WTC11 (cell line): Measurements from ENCODE around the gene TMEM200C. TPM values are rescaled to one million over a fixed set of nuclear protein-coding genes. Genes with fewer than 3 reads are reported as not detected.

Experiments used
- ATAC-seq: fragments of 200-7000 bp; cut with Tn5 transposase; 2 replicates; pipeline ENCODE4 v1.10.0; 2021; ENCODE audit warnings: mild to moderate bottlenecking, moderate library complexity
- CTCF ChIA-PET: fragments of 300-600 bp; sonication (Branson Sonifier 250); formaldehyde crosslinking; loops from one replicate; lab custom pipeline; 2021; ENCODE audit warnings: antibody characterized with exemption; lab: Charles Lee
- POLR2A ChIA-PET: fragments of 350-600 bp; sonication (Branson Sonifier 250); formaldehyde crosslinking; loops from one replicate; lab custom pipeline; 2021; ENCODE audit warnings: antibody characterized with exemption; lab: Charles Lee
- DNase-seq: peaks from one replicate; pipeline ENCODE4 v3.0.0; 2021; ENCODE audit warnings: low spot score
- H3K27ac Mint-ChIP-seq: 2 replicates; pipeline ENCODE4 v1.8.0; 2021; ENCODE audit warnings: mixed read lengths
- H3K27me3 Mint-ChIP-seq: 2 replicates; pipeline ENCODE4 v1.8.0; 2021; ENCODE audit warnings: low read depth, mild to moderate bottlenecking, moderate library complexity, mixed read lengths
- H3K36me3 Mint-ChIP-seq: 2 replicates; pipeline ENCODE4 v1.8.0; 2021; ENCODE audit warnings: mixed read lengths
- H3K4me1 Mint-ChIP-seq: 2 replicates; pipeline ENCODE4 v1.8.0; 2022; ENCODE audit warnings: mixed read lengths
- H3K4me3 Mint-ChIP-seq: 2 replicates; pipeline ENCODE4 v1.8.0; 2021; ENCODE audit warnings: mild to moderate bottlenecking, moderate library complexity, mixed read lengths
- H3K9me3 Mint-ChIP-seq: 2 replicates; pipeline ENCODE4 v1.8.0; 2021; ENCODE audit warnings: mixed read lengths
- E2F5 ChIP-seq: sonication (generic); formaldehyde crosslinking; IDR thresholded peaks from 2 replicates; pipeline ENCODE4 v1.8.1; 2022; ENCODE audit warnings: mild to moderate bottlenecking, moderate library complexity, missing genetic modification reagents
- GTF2I ChIP-seq: fragments of 250-450 bp; sonication (Bioruptor Pico); conservative IDR thresholded peaks from 2 replicates; pipeline ENCODE4 v1.4.0; 2021; ENCODE audit warnings: mild to moderate bottlenecking
- MAX ChIP-seq: sonication (generic); formaldehyde crosslinking; IDR thresholded peaks from 2 replicates; pipeline ENCODE4 v1.8.0; 2022; ENCODE audit warnings: mild to moderate bottlenecking, missing genetic modification reagents
- NFATC4 ChIP-seq: fragments of 250-450 bp; sonication (Bioruptor Pico); IDR thresholded peaks from 2 replicates; pipeline ENCODE4 v1.9.0; 2021; ENCODE audit warnings: mild to moderate bottlenecking
- NFE2L1 ChIP-seq: sonication (generic); formaldehyde crosslinking; IDR thresholded peaks from 2 replicates; pipeline ENCODE4 v1.8.1; 2023; ENCODE audit warnings: missing genetic modification reagents
- NFYB ChIP-seq: sonication (generic); formaldehyde crosslinking; conservative IDR thresholded peaks from 2 replicates; pipeline ENCODE4 v1.8.0; 2022; ENCODE audit warnings: low read depth, missing genetic modification reagents
- NR2C2 ChIP-seq: sonication (generic); formaldehyde crosslinking; IDR thresholded peaks from 2 replicates; pipeline ENCODE4 v1.8.0; 2022; ENCODE audit warnings: mild to moderate bottlenecking, missing genetic modification reagents
- PRRX2 ChIP-seq: fragments of 250-450 bp; sonication (Bioruptor Pico); IDR thresholded peaks from 2 replicates; pipeline ENCODE4 v1.8.0; 2021; ENCODE audit warnings: mild to moderate bottlenecking
- RELA ChIP-seq: sonication (generic); formaldehyde crosslinking; IDR thresholded peaks from 2 replicates; pipeline ENCODE4 v1.8.1; 2022; ENCODE audit warnings: missing genetic modification reagents, mild to moderate bottlenecking, borderline replicate concordance
- RORB ChIP-seq: fragments of 250-450 bp; sonication (Bioruptor Pico); IDR thresholded peaks from 2 replicates; pipeline ENCODE4 v1.9.0; 2021; ENCODE audit warnings: mild to moderate bottlenecking
- TCF7 ChIP-seq: sonication (generic); formaldehyde crosslinking; IDR thresholded peaks from 2 replicates; pipeline ENCODE4 v1.8.0; 2022; ENCODE audit warnings: mild to moderate bottlenecking, low read depth, missing genetic modification reagents, moderate library complexity
- TEAD1 ChIP-seq: sonication (generic); formaldehyde crosslinking; IDR thresholded peaks from 2 replicates; pipeline ENCODE4 v1.8.0; 2022; ENCODE audit warnings: mild to moderate bottlenecking, missing genetic modification reagents
- ZNF121 ChIP-seq: sonication (generic); formaldehyde crosslinking; IDR thresholded peaks from 2 replicates; pipeline ENCODE4 v1.8.0; 2023; ENCODE audit warnings: missing genetic modification reagents
- ZNF219 ChIP-seq: sonication (generic); formaldehyde crosslinking; IDR thresholded peaks from 2 replicates; pipeline ENCODE4 v1.8.0; 2023; ENCODE audit warnings: missing genetic modification reagents, mild to moderate bottlenecking, borderline replicate concordance
- ZNF232 ChIP-seq: sonication (generic); formaldehyde crosslinking; IDR thresholded peaks from 2 replicates; pipeline ENCODE4 v1.8.0; 2022; ENCODE audit warnings: mild to moderate bottlenecking, missing genetic modification reagents
- ZNF396 ChIP-seq: fragments of 250-450 bp; sonication (Bioruptor Pico); IDR thresholded peaks from 2 replicates; pipeline ENCODE4 v1.8.0; 2021; ENCODE audit warnings: mild to moderate bottlenecking, moderate library complexity, borderline replicate concordance
- total RNA-seq: library from RNA; stranded (reverse); gene quantifications from 3 replicates; pipeline ENCODE4 v1.2.3, GENCODE V29; 2021
- TF ChIP-seq, protein P1 (sequence below): sonication (generic); formaldehyde crosslinking; IDR thresholded peaks from 2 replicates; pipeline ENCODE4 v1.8.1; 2023; ENCODE audit warnings: mild to moderate bottlenecking, missing genetic modification reagents, moderate library complexity
- TF ChIP-seq, protein P2 (sequence below): sonication (generic); formaldehyde crosslinking; IDR thresholded peaks from 2 replicates; pipeline ENCODE4 v1.8.0; 2022; ENCODE audit warnings: mild to moderate bottlenecking, missing genetic modification reagents

Gene TMEM200C
- total RNA-seq, 1 experiment from 2014 or later, result 6.1 TPM

DNA sequence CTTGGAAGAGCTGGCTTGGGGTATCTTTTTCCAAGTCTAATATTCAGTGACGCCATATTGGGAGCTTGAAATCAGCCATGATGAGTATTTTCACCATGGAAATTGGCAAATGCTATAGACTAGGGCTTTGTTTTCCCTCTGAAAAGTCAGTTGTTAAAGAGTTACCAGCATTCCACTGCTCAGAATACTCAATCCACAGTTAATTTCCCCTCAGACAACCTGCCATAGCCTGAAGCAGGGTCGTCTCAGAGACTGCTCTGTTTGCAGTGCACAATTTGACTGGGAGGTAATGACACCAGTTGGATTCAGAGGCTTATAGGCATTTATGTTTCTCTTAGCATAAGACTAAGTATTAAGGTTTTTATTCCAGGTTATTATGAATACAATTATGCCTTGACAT, 35.5 kb upstream of the TMEM200C start:
- Mint-ChIP-seq H3K4me1 (no peaks in the 10 kb centered on the region), H3K36me3 (peaks cover 5% of the 10 kb centered on the region; the same call in 1 of the 2 replicates), H3K27me3 (no peaks in the 10 kb centered on the region), H3K4me3 (no peak overlapping the region), H3K27ac (no peak overlapping the region), H3K9me3 (peaks cover 22% of the 10 kb centered on the region)
- ATAC-seq (no peak), DNase-seq (no peak)
- ChIA-PET CTCF (no interaction called here), POLR2A (no interaction called here)
- TF ChIP-seq, protein P1, sequence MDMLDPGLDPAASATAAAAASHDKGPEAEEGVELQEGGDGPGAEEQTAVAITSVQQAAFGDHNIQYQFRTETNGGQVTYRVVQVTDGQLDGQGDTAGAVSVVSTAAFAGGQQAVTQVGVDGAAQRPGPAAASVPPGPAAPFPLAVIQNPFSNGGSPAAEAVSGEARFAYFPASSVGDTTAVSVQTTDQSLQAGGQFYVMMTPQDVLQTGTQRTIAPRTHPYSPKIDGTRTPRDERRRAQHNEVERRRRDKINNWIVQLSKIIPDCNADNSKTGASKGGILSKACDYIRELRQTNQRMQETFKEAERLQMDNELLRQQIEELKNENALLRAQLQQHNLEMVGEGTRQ (CRISPR knock-in tag), result no peak
- no peak for TF ChIP-seq ZNF232 (CRISPR knock-in tag)
- TF ChIP-seq TCF7 (CRISPR knock-in tag), result no peak
- TF ChIP-seq MAX (CRISPR knock-in tag), result no peak
- TF ChIP-seq ZNF396, result no peak
- no peak for TF ChIP-seq RELA (CRISPR knock-in tag)
- no peak for TF ChIP-seq ZNF121 (CRISPR knock-in tag)
- no peak for TF ChIP-seq NR2C2
- TF ChIP-seq NFATC4 (CRISPR knock-in tag), result no peak

GRCh38 chr18:5918205-5918858, 23.0 kb upstream of the TMEM200C start:
- Mint-ChIP-seq H3K4me3 (no peak overlapping the region), H3K27ac (no peak overlapping the region), H3K27me3 (no peaks in the 10 kb centered on the region), H3K36me3 (no peaks in the 10 kb centered on the region; the same call in 1 of the 2 replicates), H3K4me1 (peaks cover 19% of the 10 kb centered on the region), H3K9me3 (no peaks in the 10 kb centered on the region)
- DNase-seq (no peak), ATAC-seq (no peak)
- TF ChIP-seq GTF2I (CRISPR knock-in tag) (no peak), E2F5 (CRISPR knock-in tag) (no peak), PRRX2 (CRISPR knock-in tag) (no peak), TEAD1 (CRISPR knock-in tag) (no peak), ZNF232 (CRISPR knock-in tag) (no peak)
- CTCF ChIA-PET, result no interaction called here
- POLR2A ChIA-PET, result no interaction called here

DNA sequence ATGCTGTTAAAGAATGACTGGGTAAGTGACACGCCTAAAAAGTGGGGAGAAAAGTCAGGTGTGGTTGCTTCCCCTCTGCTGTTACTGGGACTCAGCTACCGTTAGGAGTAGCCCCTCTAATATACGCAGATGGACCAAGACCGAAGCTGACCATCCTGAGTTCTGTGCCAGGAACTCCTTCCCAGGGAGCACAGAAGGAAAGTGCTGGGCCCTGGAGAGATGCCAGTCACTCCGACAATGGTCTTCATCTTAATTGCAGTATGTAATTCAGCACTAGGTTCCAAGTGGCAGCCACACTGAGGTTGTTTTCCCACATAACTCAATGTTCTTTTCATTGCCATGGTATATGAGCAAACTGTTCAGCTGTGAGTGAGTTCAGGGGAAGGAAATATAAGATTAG, 19.6 kb upstream of the TMEM200C start:
- no peaks in the 10 kb centered on the region; the same call in 1 of the 2 replicates for H3K36me3 Mint-ChIP-seq
- ChIA-PET POLR2A (no interaction called here), CTCF (interaction anchor here (1.2 kb wide), 1 partner anchor 305 kb away, joined by 4 read pairs; no protein-coding TSS in a partner anchor)
- H3K4me3 Mint-ChIP-seq, result no peak overlapping the region
- H3K4me1 Mint-ChIP-seq, result peaks cover 31% of the 10 kb centered on the region
- H3K27me3 Mint-ChIP-seq, result no peaks in the 10 kb centered on the region
- ATAC-seq (no peak), DNase-seq (no peak)
- TF ChIP-seq NR2C2 (no peak), NFYB (CRISPR knock-in tag) (no peak), RORB (CRISPR knock-in tag) (no peak), NFE2L1 (CRISPR knock-in tag) (no peak), ZNF219 (CRISPR knock-in tag) (no peak)
- TF ChIP-seq, protein P2, sequence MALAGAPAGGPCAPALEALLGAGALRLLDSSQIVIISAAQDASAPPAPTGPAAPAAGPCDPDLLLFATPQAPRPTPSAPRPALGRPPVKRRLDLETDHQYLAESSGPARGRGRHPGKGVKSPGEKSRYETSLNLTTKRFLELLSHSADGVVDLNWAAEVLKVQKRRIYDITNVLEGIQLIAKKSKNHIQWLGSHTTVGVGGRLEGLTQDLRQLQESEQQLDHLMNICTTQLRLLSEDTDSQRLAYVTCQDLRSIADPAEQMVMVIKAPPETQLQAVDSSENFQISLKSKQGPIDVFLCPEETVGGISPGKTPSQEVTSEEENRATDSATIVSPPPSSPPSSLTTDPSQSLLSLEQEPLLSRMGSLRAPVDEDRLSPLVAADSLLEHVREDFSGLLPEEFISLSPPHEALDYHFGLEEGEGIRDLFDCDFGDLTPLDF (CRISPR knock-in tag), result no peak
- H3K27ac Mint-ChIP-seq, result no peak overlapping the region
- no peaks in the 10 kb centered on the region for H3K9me3 Mint-ChIP-seq
